A549 (cell line): Measurements from ENCODE around the gene IL4. TPM values are rescaled to one million over a fixed set of nuclear protein-coding genes. Genes with fewer than 3 reads are reported as not detected.

Experiments
- ATAC-seq, 2 experiments: fragments of 200-7000 bp in 1 of 2; fragments of >200 bp in 1 of 2; cut with Nextera tagmentation in 1 of 2; cut with Tn5 transposase in 1 of 2; 3 replicates each; pipeline versions ENCODE4 v1.8.0 to v1.9.1; 2018 to 2020; ENCODE audit warnings: mild to moderate bottlenecking in 1 of 2, moderate library complexity in 1 of 2
- CTCF ChIA-PET: fragments of 300-600 bp; sonication (Branson Sonifier 250); formaldehyde crosslinking; extraction: SDS; loops from one replicate; lab custom pipeline; 2021; ENCODE audit warnings: antibody characterized with exemption, inconsistent platforms; lab: Yijun Ruan, JAX
- POLR2A ChIA-PET: fragments of 350-600 bp; formaldehyde crosslinking; extraction: SDS; loops from one replicate; lab custom pipeline; 2021; ENCODE audit warnings: antibody characterized with exemption, inconsistent platforms; lab: Yijun Ruan, JAX
- DNase-seq, 2 experiments: peaks; one replicate each; pipeline versions ENCODE4 v3.0.0 to v3.0.0-alpha.2; 2011 to 2016; ENCODE audit warnings: low read depth in 1 of 2, low spot score in 1 of 2
- FAIRE-seq: peaks from 2 replicates; lab custom pipeline; 2011; peaks lifted over from hg19 to GRCh38; lab: Jason Lieb, UNC
- H3K27ac ChIP-seq, 2 experiments: fragments of >200 bp; sonication (Bioruptor Twin); formaldehyde crosslinking; 3 replicates each; pipeline ENCODE4 v1.5.1; 2016 to 2017
- H3K4me1 ChIP-seq: fragments of >200 bp; sonication (Bioruptor Twin); formaldehyde crosslinking; 3 replicates; pipeline ENCODE4 v1.6.1; 2016
- H3K4me2 ChIP-seq: fragments of >200 bp; sonication (Bioruptor Twin); formaldehyde crosslinking; 3 replicates; pipeline ENCODE4 v1.6.1; 2016
- H3K4me3 ChIP-seq: fragments of >200 bp; sonication (Bioruptor Twin); formaldehyde crosslinking; 3 replicates; pipeline ENCODE4 v1.5.1; 2016
- H3K9me3 ChIP-seq: fragments of >200 bp; sonication (Bioruptor Twin); formaldehyde crosslinking; 3 replicates; pipeline ENCODE4 v1.6.1; 2016
- BHLHE40 ChIP-seq: IDR thresholded peaks from 2 replicates; pipeline ENCODE4 v1.6.1; 2012; ENCODE audit warnings: low read depth, low read length, inconsistent platforms
- CHD2 ChIP-seq: fragments of 150-350 bp; IDR thresholded peaks from 2 replicates; pipeline ENCODE4 v1.6.1; 2014; ENCODE audit warnings: low read length; ENCODE audit not compliant: partially characterized antibody
- CTCF ChIP-seq: fragments of >200 bp; sonication (Bioruptor Twin); formaldehyde crosslinking; IDR thresholded peaks from 3 replicates; pipeline ENCODE4 v1.5.1; 2016
- EHMT2 ChIP-seq: fragments of 200-600 bp; sonication (generic); IDR thresholded peaks from 2 replicates; pipeline ENCODE4 v1.6.1; 2016; ENCODE audit warnings: antibody characterized with exemption, low read depth, mild to moderate bottlenecking, moderate library complexity
- ESRRA ChIP-seq: fragments of 150-350 bp; IDR thresholded peaks from 2 replicates; pipeline ENCODE4 v1.6.1; 2014; ENCODE audit warnings: mild to moderate bottlenecking, low read length, borderline replicate concordance
- FOSB ChIP-seq: fragments of 250-450 bp; sonication (Bioruptor Pico); IDR thresholded peaks from 2 replicates; pipeline ENCODE4 v1.5.0; 2020; ENCODE audit warnings: mild to moderate bottlenecking, moderate library complexity
- FOXS1 ChIP-seq: fragments of 250-450 bp; sonication (Bioruptor Pico); IDR thresholded peaks from 2 replicates; pipeline ENCODE4 v1.5.0; 2020; ENCODE audit warnings: mild to moderate bottlenecking, moderate library complexity
- GATA3 ChIP-seq: IDR thresholded peaks from 2 replicates; pipeline ENCODE4 v1.6.1; 2012; ENCODE audit warnings: borderline replicate concordance
- HES2 ChIP-seq: fragments of >200 bp; sonication (Bioruptor Twin); formaldehyde crosslinking; IDR thresholded peaks from 2 replicates; pipeline ENCODE4 v1.6.1; 2016
- HOXB13 ChIP-seq: fragments of 250-450 bp; sonication (Bioruptor Pico); IDR thresholded peaks from 2 replicates; pipeline ENCODE4 v1.5.0; 2020; ENCODE audit warnings: low read depth, mild to moderate bottlenecking, moderate library complexity
- MAFK ChIP-seq: fragments of 450-650 bp; IDR thresholded peaks from 2 replicates; pipeline ENCODE4 v1.6.1; 2014; ENCODE audit not compliant: partially characterized antibody
- MAX ChIP-seq: IDR thresholded peaks from 2 replicates; pipeline ENCODE4 v1.6.1; 2012
- MAZ ChIP-seq: fragments of 150-350 bp; IDR thresholded peaks from 2 replicates; pipeline ENCODE4 v1.6.1; 2014; ENCODE audit warnings: antibody characterized with exemption, low read depth, low read length, borderline replicate concordance
- PHF8 ChIP-seq: fragments of 200-600 bp; sonication (generic); IDR thresholded peaks from 2 replicates; pipeline ENCODE4 v1.6.1; 2016; ENCODE audit warnings: low read depth, mild to moderate bottlenecking, antibody characterized with exemption, moderate library complexity, borderline replicate concordance
- POLR2A ChIP-seq: IDR thresholded peaks from 2 replicates; pipeline ENCODE4 v1.6.1; 2012; ENCODE audit warnings: mild to moderate bottlenecking, low read length
- POLR2AphosphoS2 ChIP-seq: conservative IDR thresholded peaks from 2 replicates; pipeline ENCODE4 v1.6.1; 2012; ENCODE audit warnings: low read length, improper control_type of control experiment, inconsistent platforms
- RAD21 ChIP-seq, 2 experiments: fragments of >200 bp in 1 of 2; sonication (Bioruptor Twin) in 1 of 2; formaldehyde crosslinking in 1 of 2; IDR thresholded peaks in 1 of 2; conservative IDR thresholded peaks in 1 of 2; 2 replicates in 1 of 2; 3 replicates in 1 of 2; pipeline ENCODE4 v1.6.1; 2012 to 2018; ENCODE audit warnings: inconsistent platforms in 1 of 2
- RFX5 ChIP-seq: fragments of 450-650 bp; IDR thresholded peaks from 2 replicates; pipeline ENCODE4 v1.7.1; 2014; ENCODE audit warnings: antibody characterized with exemption, mild to moderate bottlenecking, moderate library complexity
- SMC3 ChIP-seq: fragments of >200 bp; sonication (Bioruptor Twin); formaldehyde crosslinking; IDR thresholded peaks from 3 replicates; pipeline ENCODE4 v1.6.1; 2018; ENCODE audit warnings: inconsistent platforms
- TFCP2L1 ChIP-seq: fragments of 250-450 bp; sonication (Bioruptor Pico); IDR thresholded peaks from 2 replicates; pipeline ENCODE4 v1.5.0; 2021; ENCODE audit warnings: mild to moderate bottlenecking
- USF2 ChIP-seq: fragments of 450-650 bp; IDR thresholded peaks from 2 replicates; pipeline ENCODE4 v1.6.1; 2014; ENCODE audit warnings: antibody characterized with exemption
- WGBS: methylation state at CpG from one replicate; pipeline ENCODE4 v1.1.6; 2017; ENCODE audit errors: missing lambda C conversion rate; 5-methylcytosine and 5-hydroxymethylcytosine counted together
- polyA plus RNA-seq, 4 experiments: library from polyadenylated mRNA; depleted of rRNA in 3 of 4; stranded (reverse); fragments of >200 nt; fragmentation: RNase III in 1 of 4; extraction: RNeasy Plus Mini Kit Qiagen cat#74134 plus additional on column Dnase treatment in 1 of 4; gene quantifications; 2 replicates in 3 of 4; 3 replicates in 1 of 4; pipeline ENCODE4 v1.2.3, GENCODE V29; 2011 to 2017

The IL4 gene
- polyA plus RNA-seq, 2 of the 4 experiments (the other 2 are of a cell fraction), result not detected

GRCh38 chr5:132653716-132654115, 20.1 kb upstream of the IL4 start:
- no peak for FAIRE-seq
- 56% methylated on average over 7 of the region's 7 CpGs for WGBS
- CTCF ChIA-PET, result interaction anchor here (1.6 kb wide), 1 partner anchor 23 kb away, joined by 6 read pairs; no protein-coding TSS in a partner anchor
- H3K4me2 ChIP-seq, result no peak overlapping the region
- H3K4me1 ChIP-seq, result no peaks in the 10 kb centered on the region
- no peaks in the 10 kb centered on the region for H3K9me3 ChIP-seq
- no peak for ATAC-seq
- no peak overlapping the region for H3K27ac ChIP-seq
- DNase-seq, result no peak
- POLR2A ChIA-PET, result no interaction called here
- TF ChIP-seq PHF8 (no peak), CTCF (no peak), MAX (no peak), HOXB13 (CRISPR knock-in tag) (no peak)
- H3K4me3 ChIP-seq, result no peak overlapping the region

GRCh38 chr5:132655821-132656773, 17.7 kb upstream of the IL4 start:
- no peaks in the 10 kb centered on the region for H3K9me3 ChIP-seq
- DNase-seq (no peak), FAIRE-seq (no peak), ATAC-seq (peak; percentile 7 to 11; a peak in 3 of 6 replicates)
- peak overlapping the region; percentile 66 for H3K4me2 ChIP-seq
- POLR2A ChIA-PET, result no interaction called here
- TF ChIP-seq MAFK (no peak), BHLHE40 (no peak), FOSB (no peak), SMC3 (0 out of 3 replicates have a peak, but pooled peaks have one; percentile 15), HOXB13 (CRISPR knock-in tag) (no peak), ESRRA (no peak), POLR2AphosphoS2 (no peak), USF2 (no peak), EHMT2 (no peak), RAD21 (conservative IDR thresholded peaks at IDR 0.05 in 1 of 2, IDR thresholded peaks at IDR 0.05 in 1 of 2) (peak; percentile 12 to 14; a peak in 1 of 5 replicates)
- WGBS, result 62% methylated on average over 41 of the region's 92 CpGs
- CTCF ChIA-PET, result interaction anchor here (1.2 to 6.4 kb wide), 3 partner anchors 15 to 22 kb away, joined by 3 to 37 read pairs (median 8); no protein-coding TSS in a partner anchor
- no peaks in the 10 kb centered on the region for H3K4me1 ChIP-seq
- H3K27ac ChIP-seq, result peak overlapping the region in 1 of 2 experiments; percentile 63; a peak in 3 of 6 replicates
- peak overlapping the region; percentile 25 for H3K4me3 ChIP-seq

- Histone ChIP-seq H3K9me3 (no peaks in the 10 kb centered on the region), H3K4me3 (no peak overlapping the region), H3K27ac (no peak overlapping the region), H3K4me2 (peak overlapping the region; percentile 66; the same call in 1 of the 3 replicates), H3K4me1 (no peaks in the 10 kb centered on the region)
- FAIRE-seq (no peak), DNase-seq (no peak), ATAC-seq (no peak; a peak in 1 of 6 replicates)
- WGBS, result 89% methylated on average over 12 of the region's 12 CpGs
- TF ChIP-seq HES2 (no peak), CHD2 (no peak), RFX5 (no peak), ESRRA (no peak), POLR2A (no peak), FOXS1 (CRISPR knock-in tag) (no peak), USF2 (no peak), MAZ (no peak), MAX (no peak), TFCP2L1 (CRISPR knock-in tag) (no peak), CTCF (no peak), GATA3 (no peak)
- CTCF ChIA-PET, result interaction anchor here (1.3 to 6.4 kb wide), 3 partner anchors 14 to 163 kb away, joined by 7 to 37 read pairs (median 8); no protein-coding TSS in a partner anchor
- POLR2A ChIA-PET, result no interaction called here
Observed at GRCh38 chr5:132656774-132657355, 16.9 kb upstream of the IL4 start.
